H1 (cell line): ENCODE results near the gene RASSF3.

Experiments
- CTBP2 ChIP-seq: IDR thresholded peaks from 2 replicates; pipeline ENCODE4 v1.7.0; 2011; ENCODE audit warnings: borderline replicate concordance, mild to moderate bottlenecking, moderate library complexity, mixed read lengths, low read length; ENCODE audit not compliant: insufficient read depth, insufficient read length
- CTCF ChIP-seq, 3 experiments: IDR thresholded peaks; 1 replicate in 2 of 3; 2 replicates in 1 of 3; pipeline versions ENCODE4 v1.5.1 to v1.6.1; 2011; ENCODE audit warnings: low read length in 3 of 3, mild to moderate bottlenecking in 3 of 3, inconsistent platforms in 2 of 3, low read depth in 1 of 3, moderate library complexity in 1 of 3; ENCODE audit not compliant: insufficient read depth in 1 of 3; ENCODE audit errors: control extremely low read depth in 1 of 3
- EZH2 ChIP-seq: fragments of 200-600 bp; sonication (generic); IDR thresholded peaks from 2 replicates; pipeline ENCODE4 v1.7.1; 2012; ENCODE audit warnings: low read depth, mild to moderate bottlenecking, moderate library complexity, low read length, inconsistent platforms; ENCODE audit not compliant: severe bottlenecking
- NANOG ChIP-seq: IDR thresholded peaks from 2 replicates; pipeline ENCODE4 v1.6.1; 2011; ENCODE audit warnings: low read length, low read depth, mild to moderate bottlenecking, inconsistent platforms; ENCODE audit not compliant: insufficient read depth, poor library complexity, severe bottlenecking
- TAF1 ChIP-seq: IDR thresholded peaks from 2 replicates; pipeline ENCODE4 v1.6.1; 2011; ENCODE audit warnings: mild to moderate bottlenecking, low read depth, low read length

GRCh38 chr12:64735442-64735841, 125.1 kb downstream of the RASSF3 start:
- TF ChIP-seq CTBP2 (no peak), TAF1 (no peak), EZH2 (no peak), CTCF (IDR thresholded peaks at IDR 0.05; ENCODE audit: control extremely low read depth in 1 of 3, insufficient read depth in 1 of 3, low read depth in 1 of 3, low read length in 3 of 3) (no peak), NANOG (no peak)
